NB4 (cell line): ENCODE measurements around the gene KIF4A.

Experiments
- DNase-seq: peaks from one replicate; pipeline ENCODE4 v3.0.0; 2010; ENCODE audit warnings: low read depth
- H3K4me3 ChIP-seq: one replicate; pipeline ENCODE4 v1.5.1; 2011; ENCODE audit warnings: mild to moderate bottlenecking, low read depth, low read length, moderate library complexity
- MYC ChIP-seq: IDR thresholded peaks from 2 replicates; pipeline ENCODE4 v1.6.1; 2011; ENCODE audit warnings: low read depth, low read length
- POLR2A ChIP-seq: IDR thresholded peaks from 2 replicates; pipeline ENCODE4 v1.6.1; 2011; ENCODE audit warnings: mild to moderate bottlenecking; ENCODE audit not compliant: insufficient read length; ENCODE audit errors: extremely low read depth
- TF ChIP-seq, protein P1 (sequence below): IDR thresholded peaks from 2 replicates; pipeline ENCODE4 v1.6.1; 2011; ENCODE audit warnings: low read depth, low read length
- TF ChIP-seq, protein P2 (sequence below): IDR thresholded peaks from one replicate; pipeline ENCODE4 v1.5.1; 2012; ENCODE audit warnings: low read depth, low read length

KIF4A gene

DNA sequence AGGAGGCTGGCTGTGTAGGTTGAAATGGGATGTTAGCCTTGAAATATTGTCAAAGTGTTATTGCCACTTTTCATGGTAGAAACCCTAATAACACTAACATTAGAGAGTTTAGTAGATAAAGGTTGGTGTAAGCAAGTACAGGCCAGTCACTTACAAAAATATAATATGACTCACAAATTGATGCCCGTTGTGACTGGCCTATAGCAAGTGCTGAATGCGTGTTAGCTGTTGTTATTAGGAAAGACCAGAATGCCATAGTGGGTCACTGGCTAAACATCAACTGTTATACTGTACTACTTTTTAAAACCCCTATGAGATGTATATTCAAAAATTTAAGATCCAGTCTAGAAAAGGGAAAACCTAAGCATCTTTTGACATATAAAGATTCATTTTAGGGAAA, 112.8 kb downstream of the KIF4A start:
- no peak for DNase-seq
- no peak for TF ChIP-seq POLR2A
- TF ChIP-seq MYC, result no peak
- TF ChIP-seq, protein P1, sequence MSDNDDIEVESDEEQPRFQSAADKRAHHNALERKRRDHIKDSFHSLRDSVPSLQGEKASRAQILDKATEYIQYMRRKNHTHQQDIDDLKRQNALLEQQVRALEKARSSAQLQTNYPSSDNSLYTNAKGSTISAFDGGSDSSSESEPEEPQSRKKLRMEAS, result no peak
- TF ChIP-seq, protein P2, sequence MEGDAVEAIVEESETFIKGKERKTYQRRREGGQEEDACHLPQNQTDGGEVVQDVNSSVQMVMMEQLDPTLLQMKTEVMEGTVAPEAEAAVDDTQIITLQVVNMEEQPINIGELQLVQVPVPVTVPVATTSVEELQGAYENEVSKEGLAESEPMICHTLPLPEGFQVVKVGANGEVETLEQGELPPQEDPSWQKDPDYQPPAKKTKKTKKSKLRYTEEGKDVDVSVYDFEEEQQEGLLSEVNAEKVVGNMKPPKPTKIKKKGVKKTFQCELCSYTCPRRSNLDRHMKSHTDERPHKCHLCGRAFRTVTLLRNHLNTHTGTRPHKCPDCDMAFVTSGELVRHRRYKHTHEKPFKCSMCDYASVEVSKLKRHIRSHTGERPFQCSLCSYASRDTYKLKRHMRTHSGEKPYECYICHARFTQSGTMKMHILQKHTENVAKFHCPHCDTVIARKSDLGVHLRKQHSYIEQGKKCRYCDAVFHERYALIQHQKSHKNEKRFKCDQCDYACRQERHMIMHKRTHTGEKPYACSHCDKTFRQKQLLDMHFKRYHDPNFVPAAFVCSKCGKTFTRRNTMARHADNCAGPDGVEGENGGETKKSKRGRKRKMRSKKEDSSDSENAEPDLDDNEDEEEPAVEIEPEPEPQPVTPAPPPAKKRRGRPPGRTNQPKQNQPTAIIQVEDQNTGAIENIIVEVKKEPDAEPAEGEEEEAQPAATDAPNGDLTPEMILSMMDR, result no peak
- no peak overlapping the region for H3K4me3 ChIP-seq

DNA sequence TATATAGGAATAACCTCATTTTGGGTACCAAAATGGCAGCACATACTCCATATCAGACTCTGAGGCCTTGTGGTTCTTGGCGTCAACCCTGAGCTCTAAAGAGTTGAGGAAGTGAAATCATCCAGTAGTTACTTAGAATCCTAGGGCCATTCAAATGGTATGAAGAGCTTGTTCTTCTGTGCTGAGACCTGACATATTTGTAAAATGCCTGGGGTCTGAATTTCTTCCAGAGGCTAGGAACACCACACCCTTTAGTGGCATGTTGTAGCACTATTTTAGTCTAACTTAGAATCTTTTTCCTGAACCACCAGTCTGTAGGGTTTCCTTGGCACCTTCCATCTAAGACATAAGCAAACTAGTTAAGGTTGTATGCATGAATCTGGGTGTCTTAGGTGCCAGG, 115.1 kb downstream of the KIF4A start:
- no peak for DNase-seq
- TF ChIP-seq, protein P2, result no peak
- no peak for TF ChIP-seq MYC
- TF ChIP-seq, protein P1, result no peak
- TF ChIP-seq POLR2A, result no peak
- H3K4me3 ChIP-seq, result no peak overlapping the region

DNA sequence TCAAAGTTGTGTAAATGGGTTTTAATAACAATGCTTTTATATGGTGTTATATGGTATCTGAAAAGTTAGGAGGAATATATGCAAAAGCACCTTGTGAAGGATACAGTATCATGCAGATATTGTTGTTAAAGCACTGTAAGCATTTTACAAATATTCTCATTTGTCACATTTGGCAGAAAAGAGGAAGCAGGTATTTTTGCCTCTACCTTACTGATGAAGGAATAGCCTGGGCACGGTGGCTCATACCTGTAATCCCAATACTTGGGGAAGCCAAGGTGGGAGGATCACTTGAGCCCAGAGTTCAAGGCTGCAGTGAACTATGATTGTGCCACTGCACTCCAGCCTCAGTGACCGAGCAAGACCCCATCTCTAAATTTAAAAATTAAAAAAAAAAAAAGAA, 121.0 kb downstream of the KIF4A start:
- no peak overlapping the region for H3K4me3 ChIP-seq
- no peak for DNase-seq
- TF ChIP-seq, protein P2, result no peak
- TF ChIP-seq, protein P1, result no peak
- TF ChIP-seq POLR2A (no peak), MYC (no peak)

DNA sequence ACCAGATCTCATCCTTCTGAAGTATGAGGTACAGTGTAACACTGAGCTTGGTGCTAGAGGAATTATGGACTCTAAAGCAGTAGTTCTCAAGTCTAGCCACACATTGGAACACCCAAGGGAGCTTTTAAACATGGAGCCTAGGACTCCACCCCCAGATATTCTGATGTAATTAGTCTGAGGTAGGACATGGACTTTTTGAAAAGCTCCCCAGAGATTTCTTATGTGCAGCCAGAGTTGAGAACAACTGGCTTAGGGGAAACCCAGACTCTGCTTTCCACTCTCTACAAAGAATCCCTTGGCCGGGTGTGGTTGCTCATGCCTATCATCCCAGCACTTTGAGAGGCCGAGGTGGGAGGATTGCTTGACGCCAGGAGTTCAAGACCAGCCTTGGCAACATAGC, 121.6 kb downstream of the KIF4A start:
- DNase-seq, result peak; percentile 16
- no peak overlapping the region for H3K4me3 ChIP-seq
- TF ChIP-seq, protein P1, result no peak
- TF ChIP-seq, protein P2, result no peak
- TF ChIP-seq MYC (no peak), POLR2A (no peak)

DNA sequence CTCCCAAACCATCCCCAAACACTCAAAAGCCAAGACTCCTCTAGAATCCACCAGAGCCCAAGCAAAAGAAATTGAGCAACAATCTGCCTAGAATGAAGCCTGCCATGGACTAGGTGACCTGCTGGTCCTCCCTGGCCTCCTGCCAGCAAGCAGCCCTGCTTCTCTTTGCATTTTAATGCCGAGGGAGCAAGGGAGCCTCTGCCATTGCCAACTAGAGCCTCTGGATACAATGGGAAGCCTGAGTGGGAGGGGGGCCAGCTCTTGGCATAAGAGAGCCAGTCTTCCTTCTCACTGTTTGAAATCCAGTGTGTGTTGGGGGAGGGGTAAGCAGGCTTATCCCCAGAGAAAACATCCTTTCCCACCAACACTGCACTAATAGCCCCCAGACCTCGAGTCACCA, 131.7 kb downstream of the KIF4A start:
- no peak for DNase-seq
- TF ChIP-seq, protein P2, result no peak
- TF ChIP-seq POLR2A, result no peak
- TF ChIP-seq, protein P1, result no peak
- no peak for TF ChIP-seq MYC

More for the DNA sequence above, 131.7 kb downstream of the KIF4A start:
- no peak overlapping the region for H3K4me3 ChIP-seq
